ENCODE data around the gene SERAC1.

DNA sequence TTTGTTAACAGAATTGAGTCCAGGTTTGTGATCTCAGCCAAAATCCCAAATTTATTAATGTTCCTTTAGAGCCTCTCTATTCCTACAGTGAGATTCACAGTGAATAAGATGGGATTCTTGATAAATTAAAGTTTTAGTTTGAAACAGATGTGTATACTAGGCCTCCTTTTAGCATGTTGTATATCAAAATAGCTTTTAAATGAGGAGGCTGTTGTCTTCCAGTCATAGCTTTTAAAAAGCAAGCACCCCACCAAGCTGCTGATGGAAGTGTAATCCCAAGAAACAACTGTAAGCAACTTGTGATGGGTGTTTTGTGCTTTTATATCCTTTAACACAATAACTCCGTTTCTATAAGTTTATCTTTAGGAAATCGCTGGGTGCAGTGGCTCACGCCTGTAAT lies 7.0 kb upstream of the SERAC1 start:
- TF ChIP-seq, protein P1, sequence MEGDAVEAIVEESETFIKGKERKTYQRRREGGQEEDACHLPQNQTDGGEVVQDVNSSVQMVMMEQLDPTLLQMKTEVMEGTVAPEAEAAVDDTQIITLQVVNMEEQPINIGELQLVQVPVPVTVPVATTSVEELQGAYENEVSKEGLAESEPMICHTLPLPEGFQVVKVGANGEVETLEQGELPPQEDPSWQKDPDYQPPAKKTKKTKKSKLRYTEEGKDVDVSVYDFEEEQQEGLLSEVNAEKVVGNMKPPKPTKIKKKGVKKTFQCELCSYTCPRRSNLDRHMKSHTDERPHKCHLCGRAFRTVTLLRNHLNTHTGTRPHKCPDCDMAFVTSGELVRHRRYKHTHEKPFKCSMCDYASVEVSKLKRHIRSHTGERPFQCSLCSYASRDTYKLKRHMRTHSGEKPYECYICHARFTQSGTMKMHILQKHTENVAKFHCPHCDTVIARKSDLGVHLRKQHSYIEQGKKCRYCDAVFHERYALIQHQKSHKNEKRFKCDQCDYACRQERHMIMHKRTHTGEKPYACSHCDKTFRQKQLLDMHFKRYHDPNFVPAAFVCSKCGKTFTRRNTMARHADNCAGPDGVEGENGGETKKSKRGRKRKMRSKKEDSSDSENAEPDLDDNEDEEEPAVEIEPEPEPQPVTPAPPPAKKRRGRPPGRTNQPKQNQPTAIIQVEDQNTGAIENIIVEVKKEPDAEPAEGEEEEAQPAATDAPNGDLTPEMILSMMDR (IDR thresholded peaks at IDR 0.05): no peak
- no peak for TF ChIP-seq POLR2A (IDR thresholded peaks at IDR 0.05)
- no peak for TF ChIP-seq EP300 (IDR thresholded peaks at IDR 0.05)

Measured in gastroesophageal sphincter (tissue), 3 donors.